ENCODE data around the gene CRELD2. TPM values are rescaled to one million over a fixed set of nuclear protein-coding genes. Genes with fewer than 3 reads are reported as not detected.

The CRELD2 gene
- total RNA-seq, 3 donors from 2014 or later (not counting 1 experiment from before 2014, with no cell fraction given), result 45.1 to 69.8 (median 48.5) TPM

DNA sequence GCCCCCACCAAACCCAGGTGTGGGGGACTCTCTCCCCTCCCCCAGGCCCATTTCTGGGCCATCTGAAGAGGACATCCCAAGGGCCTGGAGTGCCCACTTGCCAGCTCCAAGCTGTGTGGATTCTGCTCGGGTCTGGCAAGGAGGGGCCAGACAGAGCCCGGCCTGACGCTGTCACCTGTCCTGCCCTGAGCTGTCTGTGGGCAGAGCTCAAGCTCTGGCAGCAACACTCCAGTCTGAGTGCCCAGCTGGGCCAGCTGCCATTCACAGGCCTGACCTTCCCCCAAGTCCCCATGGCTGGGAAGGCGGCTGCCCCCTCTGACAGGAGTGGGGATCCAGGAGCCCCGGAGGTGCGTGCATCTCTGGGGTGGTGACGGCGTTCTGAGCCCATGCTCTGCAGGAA is 35.9 kb downstream of the CRELD2 start:
- Mint-ChIP-seq H3K4me1 (peaks cover 0 to 6% of the 10 kb centered on the region in 2 donors), H3K27ac (no peak overlapping the region), H3K27me3 (ENCODE audit: low read depth in 2 of 2) (no peaks in the 10 kb centered on the region), H3K9me3 (no peaks in the 10 kb centered on the region), H3K36me3 (no peaks in the 10 kb centered on the region), H3K4me3 (no peak overlapping the region)
- H3K27me3 ChIP-seq (ENCODE audit: control insufficient read depth, insufficient read depth, low read length), result no peaks in the 10 kb centered on the region
- no peak for ATAC-seq
- DNase-seq, result no peak
- TF ChIP-seq, protein P1, sequence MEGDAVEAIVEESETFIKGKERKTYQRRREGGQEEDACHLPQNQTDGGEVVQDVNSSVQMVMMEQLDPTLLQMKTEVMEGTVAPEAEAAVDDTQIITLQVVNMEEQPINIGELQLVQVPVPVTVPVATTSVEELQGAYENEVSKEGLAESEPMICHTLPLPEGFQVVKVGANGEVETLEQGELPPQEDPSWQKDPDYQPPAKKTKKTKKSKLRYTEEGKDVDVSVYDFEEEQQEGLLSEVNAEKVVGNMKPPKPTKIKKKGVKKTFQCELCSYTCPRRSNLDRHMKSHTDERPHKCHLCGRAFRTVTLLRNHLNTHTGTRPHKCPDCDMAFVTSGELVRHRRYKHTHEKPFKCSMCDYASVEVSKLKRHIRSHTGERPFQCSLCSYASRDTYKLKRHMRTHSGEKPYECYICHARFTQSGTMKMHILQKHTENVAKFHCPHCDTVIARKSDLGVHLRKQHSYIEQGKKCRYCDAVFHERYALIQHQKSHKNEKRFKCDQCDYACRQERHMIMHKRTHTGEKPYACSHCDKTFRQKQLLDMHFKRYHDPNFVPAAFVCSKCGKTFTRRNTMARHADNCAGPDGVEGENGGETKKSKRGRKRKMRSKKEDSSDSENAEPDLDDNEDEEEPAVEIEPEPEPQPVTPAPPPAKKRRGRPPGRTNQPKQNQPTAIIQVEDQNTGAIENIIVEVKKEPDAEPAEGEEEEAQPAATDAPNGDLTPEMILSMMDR (IDR thresholded peaks at IDR 0.05), result no peak
- no peak overlapping the region for H3K4me3 ChIP-seq (ENCODE audit: low read length)
- H3K27ac ChIP-seq (ENCODE audit: low read length), result no peak overlapping the region
- H3K9me3 ChIP-seq (ENCODE audit: control insufficient read depth, insufficient read depth, low read length), result no peaks in the 10 kb centered on the region
- intact Hi-C loops (cut with micrococcal nuclease), result no loop called here
- no peaks in the 10 kb centered on the region for H3K36me3 ChIP-seq (ENCODE audit: control insufficient read depth, insufficient read depth, low read length)
- WGBS (ENCODE audit: insufficient coverage), result 91% methylated on average over 8 of the region's 8 CpGs
- H3K4me1 ChIP-seq (ENCODE audit: control insufficient read depth, insufficient read depth, low read length), result peaks cover 9% of the 10 kb centered on the region

DNA sequence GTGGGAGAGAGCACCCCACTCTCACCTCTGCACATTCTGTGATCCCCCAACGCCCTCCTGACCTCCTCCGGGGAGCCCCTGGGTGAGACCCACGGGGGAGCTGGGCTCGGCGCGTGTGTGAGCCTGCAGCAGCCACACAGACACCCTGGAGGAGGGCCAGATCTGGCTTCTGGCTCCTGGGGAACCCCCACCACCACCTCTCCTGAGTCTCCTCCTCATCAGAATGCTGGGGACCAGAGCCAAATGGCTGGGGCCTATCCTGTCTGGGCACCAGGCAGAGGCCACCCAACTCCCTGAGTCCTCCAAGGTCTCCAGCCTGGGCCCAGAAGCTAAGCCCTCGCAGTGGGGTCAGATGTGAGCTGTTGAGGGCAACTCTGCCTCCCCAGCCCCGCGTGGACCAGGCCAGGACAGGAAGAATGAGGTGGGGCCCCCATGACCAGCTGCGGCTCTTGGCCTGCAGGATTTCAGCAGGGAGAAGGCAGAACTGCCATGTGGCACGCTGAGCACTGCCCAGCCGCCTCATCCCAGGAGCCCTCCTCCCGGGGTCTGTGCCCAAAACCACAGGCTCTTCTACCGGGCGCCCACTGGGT is 36.7 kb downstream of the CRELD2 start:
- no peaks in the 10 kb centered on the region for H3K36me3 Mint-ChIP-seq
- Histone ChIP-seq H3K27me3 (ENCODE audit: control insufficient read depth, insufficient read depth, low read length) (no peaks in the 10 kb centered on the region), H3K36me3 (ENCODE audit: control insufficient read depth, insufficient read depth, low read length) (no peaks in the 10 kb centered on the region), H3K4me1 (ENCODE audit: control insufficient read depth, insufficient read depth, low read length) (peaks cover 15% of the 10 kb centered on the region), H3K4me3 (ENCODE audit: low read length) (no peak overlapping the region), H3K27ac (ENCODE audit: low read length) (no peak overlapping the region), H3K9me3 (ENCODE audit: control insufficient read depth, insufficient read depth, low read length) (no peaks in the 10 kb centered on the region)
- 89% methylated on average over 15 of the region's 15 CpGs for WGBS (ENCODE audit: insufficient coverage)
- H3K27ac Mint-ChIP-seq, result no peak overlapping the region
- no peak overlapping the region for H3K4me3 Mint-ChIP-seq
- intact Hi-C loops (cut with micrococcal nuclease), result no loop called here
- ATAC-seq (no peak), DNase-seq (no peak)
- no peaks in the 10 kb centered on the region for H3K27me3 Mint-ChIP-seq (ENCODE audit: low read depth in 2 of 2)
- TF ChIP-seq, protein P1 (IDR thresholded peaks at IDR 0.05), result no peak
- H3K4me1 Mint-ChIP-seq, result peaks cover 0 to 10% of the 10 kb centered on the region in 2 donors
- no peaks in the 10 kb centered on the region for H3K9me3 Mint-ChIP-seq

DNA sequence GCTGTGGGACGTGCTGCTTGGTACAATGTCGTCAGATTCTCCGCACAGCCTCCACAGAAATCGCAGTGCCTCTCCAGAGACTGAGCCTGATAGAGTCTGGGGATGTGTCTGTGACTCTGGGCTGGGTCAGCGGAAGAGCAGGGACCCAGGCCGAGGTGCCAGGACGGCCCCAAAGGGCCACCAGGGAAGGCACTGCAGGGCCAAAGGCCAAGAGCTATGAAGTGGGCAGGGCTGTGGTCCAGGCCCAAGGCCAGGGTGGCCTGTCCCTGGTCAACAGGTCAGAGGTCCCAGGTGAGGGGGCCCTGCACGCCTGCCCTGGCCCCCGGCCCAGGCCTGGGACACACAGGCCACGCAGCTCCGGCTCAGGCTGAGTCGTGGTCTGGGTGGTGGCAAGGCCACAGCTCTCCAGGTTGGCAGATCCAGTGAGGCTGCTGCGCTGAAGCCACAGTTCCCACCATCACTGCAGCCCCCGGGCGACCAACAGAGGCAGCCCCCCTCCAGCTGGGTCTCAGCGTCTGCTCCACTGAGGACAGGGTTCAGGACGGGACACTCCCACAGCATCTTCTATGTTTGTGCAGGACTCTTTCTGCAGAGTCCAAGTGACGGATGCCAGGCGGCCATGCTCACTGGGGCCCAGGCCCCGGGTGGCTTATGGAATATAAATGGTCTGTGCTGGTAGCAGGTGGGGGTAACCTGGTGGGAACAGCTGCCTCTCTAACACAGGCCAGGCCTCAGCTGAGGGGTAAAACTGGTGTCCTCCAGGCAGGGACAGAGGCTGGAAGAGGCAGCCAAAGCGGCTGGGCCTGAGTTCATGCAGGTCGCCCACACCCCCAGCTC is 37.4 kb downstream of the CRELD2 start:
- no peaks in the 10 kb centered on the region for H3K9me3 Mint-ChIP-seq
- ATAC-seq, result no peak
- TF ChIP-seq, protein P1 (IDR thresholded peaks at IDR 0.05), result no peak

More for the DNA sequence above, 37.4 kb downstream of the CRELD2 start:
- H3K4me3 Mint-ChIP-seq, result no peak overlapping the region
- 91% methylated on average over 22 of the region's 22 CpGs for WGBS (ENCODE audit: insufficient coverage)
- peaks cover 0 to 10% of the 10 kb centered on the region in 2 donors for H3K4me1 Mint-ChIP-seq
- H3K27ac Mint-ChIP-seq, result no peak overlapping the region
- H3K4me1 ChIP-seq (ENCODE audit: control insufficient read depth, insufficient read depth, low read length), result peaks cover 15% of the 10 kb centered on the region
- H3K36me3 ChIP-seq (ENCODE audit: control insufficient read depth, insufficient read depth, low read length), result no peaks in the 10 kb centered on the region
- intact Hi-C loops (cut with micrococcal nuclease), result no loop called here
- no peak overlapping the region for H3K27ac ChIP-seq (ENCODE audit: low read length)
- H3K27me3 ChIP-seq (ENCODE audit: control insufficient read depth, insufficient read depth, low read length), result no peaks in the 10 kb centered on the region
- H3K9me3 ChIP-seq (ENCODE audit: control insufficient read depth, insufficient read depth, low read length), result no peaks in the 10 kb centered on the region
- H3K27me3 Mint-ChIP-seq (ENCODE audit: low read depth in 2 of 2), result no peaks in the 10 kb centered on the region
- H3K4me3 ChIP-seq (ENCODE audit: low read length), result no peak overlapping the region
- no peak for DNase-seq
- no peaks in the 10 kb centered on the region for H3K36me3 Mint-ChIP-seq

Data from natural killer cell (primary cell).